ENCODE data around the gene ANKRD34B. TPM values are rescaled to one million over a fixed set of nuclear protein-coding genes. Genes with fewer than 3 reads are reported as not detected.

ANKRD34B gene
- total RNA-seq, 1 donor from 2014 or later, result 1.2 TPM

GRCh38 chr5:80607832-80608231 is 37.8 kb upstream of the ANKRD34B start:
- no peak for DNase-seq (ENCODE audit: low read depth)
- TF ChIP-seq, protein P1, sequence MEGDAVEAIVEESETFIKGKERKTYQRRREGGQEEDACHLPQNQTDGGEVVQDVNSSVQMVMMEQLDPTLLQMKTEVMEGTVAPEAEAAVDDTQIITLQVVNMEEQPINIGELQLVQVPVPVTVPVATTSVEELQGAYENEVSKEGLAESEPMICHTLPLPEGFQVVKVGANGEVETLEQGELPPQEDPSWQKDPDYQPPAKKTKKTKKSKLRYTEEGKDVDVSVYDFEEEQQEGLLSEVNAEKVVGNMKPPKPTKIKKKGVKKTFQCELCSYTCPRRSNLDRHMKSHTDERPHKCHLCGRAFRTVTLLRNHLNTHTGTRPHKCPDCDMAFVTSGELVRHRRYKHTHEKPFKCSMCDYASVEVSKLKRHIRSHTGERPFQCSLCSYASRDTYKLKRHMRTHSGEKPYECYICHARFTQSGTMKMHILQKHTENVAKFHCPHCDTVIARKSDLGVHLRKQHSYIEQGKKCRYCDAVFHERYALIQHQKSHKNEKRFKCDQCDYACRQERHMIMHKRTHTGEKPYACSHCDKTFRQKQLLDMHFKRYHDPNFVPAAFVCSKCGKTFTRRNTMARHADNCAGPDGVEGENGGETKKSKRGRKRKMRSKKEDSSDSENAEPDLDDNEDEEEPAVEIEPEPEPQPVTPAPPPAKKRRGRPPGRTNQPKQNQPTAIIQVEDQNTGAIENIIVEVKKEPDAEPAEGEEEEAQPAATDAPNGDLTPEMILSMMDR (conservative IDR thresholded peaks at IDR 0.05; ENCODE audit: low read depth, low read length), result no peak
- no peak overlapping the region for H3K4me3 ChIP-seq (ENCODE audit: low read depth, low read length)

GRCh38 chr5:80607343-80607742 is 37.3 kb upstream of the ANKRD34B start:
- no peak for DNase-seq (ENCODE audit: low read depth)
- TF ChIP-seq, protein P1 (conservative IDR thresholded peaks at IDR 0.05; ENCODE audit: low read depth, low read length), result no peak

DNA sequence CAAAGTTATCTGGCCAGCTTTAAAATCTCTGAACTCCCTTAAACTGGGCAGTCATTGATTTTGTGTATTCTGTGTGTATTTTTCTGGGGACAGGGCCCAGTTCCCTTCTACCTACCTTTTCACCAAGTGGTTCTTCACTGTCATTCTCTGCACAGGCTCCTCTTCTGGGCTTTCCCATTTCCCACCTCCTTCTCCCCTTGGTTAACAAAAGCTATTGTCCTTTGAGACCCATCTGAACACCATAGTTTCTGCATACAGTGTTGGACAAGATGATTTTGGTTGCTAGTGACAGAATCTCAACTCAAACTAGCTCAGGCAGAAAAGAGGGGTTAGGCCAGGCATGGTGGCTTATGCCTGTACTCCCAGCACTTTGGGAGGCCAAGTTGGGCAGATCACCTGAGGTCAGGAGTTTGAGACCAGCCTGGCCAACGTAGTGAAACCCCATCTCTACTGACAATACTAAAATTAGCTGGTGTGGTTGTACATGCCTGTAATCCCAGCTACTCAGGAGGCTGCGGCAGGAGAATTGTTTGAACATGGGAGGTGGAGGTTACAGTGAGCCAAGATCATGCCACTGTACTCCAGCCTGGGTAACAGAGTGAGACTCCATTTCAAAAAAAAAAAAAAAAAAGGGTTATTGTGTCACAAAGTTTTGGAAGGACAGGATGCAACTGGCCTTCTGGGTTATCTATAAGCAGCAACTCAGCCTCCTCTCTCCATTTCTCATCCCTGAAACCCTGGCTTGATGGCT is 31.0 kb upstream of the ANKRD34B start:
- no peak for DNase-seq (ENCODE audit: low read depth)
- H3K4me3 ChIP-seq (ENCODE audit: low read depth, low read length), result no peak overlapping the region
- TF ChIP-seq, protein P1 (conservative IDR thresholded peaks at IDR 0.05; ENCODE audit: low read depth, low read length), result no peak

More at GRCh38 chr5:80607343-80607742, 37.3 kb upstream of the ANKRD34B start:
- H3K4me3 ChIP-seq (ENCODE audit: low read depth, low read length), result no peak overlapping the region

DNA sequence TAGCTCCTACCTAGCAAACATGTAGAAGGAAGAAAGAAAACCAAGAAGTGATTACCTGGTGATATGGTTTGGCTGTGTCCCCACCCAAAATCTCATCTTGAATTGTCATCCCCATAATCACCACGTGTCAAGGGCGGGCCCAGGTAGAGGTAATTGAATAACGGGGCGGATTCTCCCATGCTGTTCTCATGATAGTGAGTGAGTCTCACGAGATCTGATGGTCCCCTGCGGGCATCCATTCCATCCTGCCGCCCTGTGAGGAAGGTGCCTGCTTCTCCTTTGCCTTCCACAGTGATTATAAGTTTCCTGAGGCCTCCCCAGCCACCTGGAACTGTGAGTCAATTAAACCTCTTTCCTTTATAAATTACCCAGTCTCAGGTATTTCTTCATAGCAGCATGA is 27.4 kb upstream of the ANKRD34B start:
- TF ChIP-seq, protein P1 (conservative IDR thresholded peaks at IDR 0.05; ENCODE audit: low read depth, low read length), result no peak
- H3K4me3 ChIP-seq (ENCODE audit: low read depth, low read length), result no peak overlapping the region
- DNase-seq (ENCODE audit: low read depth), result no peak

GRCh38 chr5:80594810-80595209 is 24.7 kb upstream of the ANKRD34B start:
- TF ChIP-seq, protein P1 (conservative IDR thresholded peaks at IDR 0.05; ENCODE audit: low read depth, low read length), result no peak
- DNase-seq (ENCODE audit: low read depth), result no peak

GRCh38 chr5:80592761-80593160 is 22.7 kb upstream of the ANKRD34B start:
- no peak for DNase-seq (ENCODE audit: low read depth)
- H3K4me3 ChIP-seq (ENCODE audit: low read depth, low read length), result no peak overlapping the region
- TF ChIP-seq, protein P1 (conservative IDR thresholded peaks at IDR 0.05; ENCODE audit: low read depth, low read length), result no peak

More at GRCh38 chr5:80594810-80595209, 24.7 kb upstream of the ANKRD34B start:
- no peak overlapping the region for H3K4me3 ChIP-seq (ENCODE audit: low read depth, low read length)

- DNase-seq (ENCODE audit: low read depth), result peak; percentile 32
- TF ChIP-seq, protein P1 (conservative IDR thresholded peaks at IDR 0.05; ENCODE audit: low read depth, low read length), result no peak
These were observed 22.0 kb upstream of the ANKRD34B start for GRCh38 chr5:80592105-80592504.

More at GRCh38 chr5:80592105-80592504, 22.0 kb upstream of the ANKRD34B start:
- H3K4me3 ChIP-seq (ENCODE audit: low read depth, low read length), result no peak overlapping the region

Data from epithelial cell of proximal tubule (primary cell).